ENCODE results near the gene EFHC1.

DNA sequence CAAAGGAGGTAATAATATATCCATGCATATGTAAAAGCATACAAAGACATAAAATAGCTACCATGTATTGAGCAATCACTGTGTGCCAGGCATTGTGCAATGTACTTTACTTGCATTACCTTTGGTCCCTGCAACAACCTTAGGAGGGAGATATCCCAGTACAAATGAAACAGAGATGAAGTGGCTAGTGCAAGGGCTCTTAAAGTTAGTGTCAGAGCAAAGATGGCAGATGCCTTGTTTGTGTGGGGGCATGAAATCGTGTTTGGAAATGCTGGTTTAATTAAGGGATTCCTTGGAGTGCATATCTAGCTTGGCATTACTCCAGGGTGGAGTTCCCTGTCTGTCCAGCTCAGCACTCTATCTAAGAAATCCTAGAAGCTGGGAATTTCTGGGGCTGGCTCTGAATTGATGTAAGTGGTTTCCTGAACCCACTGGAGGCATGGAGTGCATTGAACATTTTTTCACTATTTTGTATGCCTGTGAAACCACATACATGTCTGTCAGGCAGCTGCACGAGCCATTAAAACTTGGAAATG, 48.4 kb upstream of the EFHC1 start:
- TF ChIP-seq POLR2A (IDR thresholded peaks at IDR 0.05), result no peak
- TF ChIP-seq, protein P1, sequence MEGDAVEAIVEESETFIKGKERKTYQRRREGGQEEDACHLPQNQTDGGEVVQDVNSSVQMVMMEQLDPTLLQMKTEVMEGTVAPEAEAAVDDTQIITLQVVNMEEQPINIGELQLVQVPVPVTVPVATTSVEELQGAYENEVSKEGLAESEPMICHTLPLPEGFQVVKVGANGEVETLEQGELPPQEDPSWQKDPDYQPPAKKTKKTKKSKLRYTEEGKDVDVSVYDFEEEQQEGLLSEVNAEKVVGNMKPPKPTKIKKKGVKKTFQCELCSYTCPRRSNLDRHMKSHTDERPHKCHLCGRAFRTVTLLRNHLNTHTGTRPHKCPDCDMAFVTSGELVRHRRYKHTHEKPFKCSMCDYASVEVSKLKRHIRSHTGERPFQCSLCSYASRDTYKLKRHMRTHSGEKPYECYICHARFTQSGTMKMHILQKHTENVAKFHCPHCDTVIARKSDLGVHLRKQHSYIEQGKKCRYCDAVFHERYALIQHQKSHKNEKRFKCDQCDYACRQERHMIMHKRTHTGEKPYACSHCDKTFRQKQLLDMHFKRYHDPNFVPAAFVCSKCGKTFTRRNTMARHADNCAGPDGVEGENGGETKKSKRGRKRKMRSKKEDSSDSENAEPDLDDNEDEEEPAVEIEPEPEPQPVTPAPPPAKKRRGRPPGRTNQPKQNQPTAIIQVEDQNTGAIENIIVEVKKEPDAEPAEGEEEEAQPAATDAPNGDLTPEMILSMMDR (IDR thresholded peaks at IDR 0.05), result no peak
